SIG-M5 treated with dmso at 0.1 percent for 504 hours (cell line): ENCODE data around the gene EDRF1.
"Not testable (repeated sequence)": the region's sequence is repeated elsewhere in the genome, so short reads cannot be mapped to it uniquely, and the experiment has no call there.

Experiments
- DNase-seq: peaks from one replicate; lab custom pipeline; 2025; ENCODE audit not compliant: unreplicated experiment; lab: John Stamatoyannopoulos, UW

EDRF1 gene

GRCh38 chr10:125708971-125709503, 10.5 kb upstream of the EDRF1 start:
- DNase-seq = no peak

- DNase-seq = no peak
Measured at GRCh38 chr10:125709553-125710474, 9.7 kb upstream of the EDRF1 start.

GRCh38 chr10:125711110-125711750, 8.3 kb upstream of the EDRF1 start:
- DNase-seq = no peak

- DNase-seq = not testable (repeated sequence)
Measured at GRCh38 chr10:125714728-125715127, 4.8 kb upstream of the EDRF1 start.

GRCh38 chr10:125720002-125720382, 483 bp downstream of the EDRF1 start:
- no peak for DNase-seq

GRCh38 chr10:125721035-125721434, 1.5 kb downstream of the EDRF1 start:
- DNase-seq = no peak

GRCh38 chr10:125722811-125723210, 3.3 kb downstream of the EDRF1 start:
- DNase-seq = no peak

GRCh38 chr10:125726914-125727313, 7.4 kb downstream of the EDRF1 start:
- DNase-seq = no peak

GRCh38 chr10:125727436-125727835, 7.9 kb downstream of the EDRF1 start:
- DNase-seq = no peak

GRCh38 chr10:125734148-125734547, 14.6 kb downstream of the EDRF1 start:
- DNase-seq = no peak

- DNase-seq = no peak
Measured at GRCh38 chr10:125734823-125735222, 15.3 kb downstream of the EDRF1 start.

- DNase-seq = no peak
Measured at GRCh38 chr10:125738206-125738605, 18.7 kb downstream of the EDRF1 start.

- DNase-seq = no peak
Measured at GRCh38 chr10:125739994-125740679, 20.6 kb downstream of the EDRF1 start.

- DNase-seq = peak; percentile 3
Measured at GRCh38 chr10:125742465-125742864, 23.0 kb downstream of the EDRF1 start.

- no peak for DNase-seq
Measured at GRCh38 chr10:125744909-125745308, 25.4 kb downstream of the EDRF1 start.

GRCh38 chr10:125747417-125747816, 27.9 kb downstream of the EDRF1 start:
- no peak for DNase-seq

- no peak for DNase-seq
Measured at GRCh38 chr10:125756196-125756595, 36.7 kb downstream of the EDRF1 start.

GRCh38 chr10:125756853-125757487, 37.5 kb downstream of the EDRF1 start:
- DNase-seq = no peak

- no peak for DNase-seq
Measured at GRCh38 chr10:125757742-125758141, 38.2 kb downstream of the EDRF1 start.

GRCh38 chr10:125761961-125762360, 42.5 kb downstream of the EDRF1 start:
- DNase-seq = no peak
